ENCODE data around the gene SCEL.

GRCh38 chr13:77563111-77563510 lies 27.6 kb downstream of the SCEL start:
- TF ChIP-seq, protein P1, sequence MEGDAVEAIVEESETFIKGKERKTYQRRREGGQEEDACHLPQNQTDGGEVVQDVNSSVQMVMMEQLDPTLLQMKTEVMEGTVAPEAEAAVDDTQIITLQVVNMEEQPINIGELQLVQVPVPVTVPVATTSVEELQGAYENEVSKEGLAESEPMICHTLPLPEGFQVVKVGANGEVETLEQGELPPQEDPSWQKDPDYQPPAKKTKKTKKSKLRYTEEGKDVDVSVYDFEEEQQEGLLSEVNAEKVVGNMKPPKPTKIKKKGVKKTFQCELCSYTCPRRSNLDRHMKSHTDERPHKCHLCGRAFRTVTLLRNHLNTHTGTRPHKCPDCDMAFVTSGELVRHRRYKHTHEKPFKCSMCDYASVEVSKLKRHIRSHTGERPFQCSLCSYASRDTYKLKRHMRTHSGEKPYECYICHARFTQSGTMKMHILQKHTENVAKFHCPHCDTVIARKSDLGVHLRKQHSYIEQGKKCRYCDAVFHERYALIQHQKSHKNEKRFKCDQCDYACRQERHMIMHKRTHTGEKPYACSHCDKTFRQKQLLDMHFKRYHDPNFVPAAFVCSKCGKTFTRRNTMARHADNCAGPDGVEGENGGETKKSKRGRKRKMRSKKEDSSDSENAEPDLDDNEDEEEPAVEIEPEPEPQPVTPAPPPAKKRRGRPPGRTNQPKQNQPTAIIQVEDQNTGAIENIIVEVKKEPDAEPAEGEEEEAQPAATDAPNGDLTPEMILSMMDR (IDR thresholded peaks at IDR 0.05; ENCODE audit: insufficient read depth, low read depth, low read length), result no peak
- TF ChIP-seq EZH2 (IDR thresholded peaks at IDR 0.05; ENCODE audit: insufficient read depth, low read length), result no peak
